Epithelial cell of prostate (primary cell): ENCODE results near the gene WBP1L.
A peak's percentile ranks its signal among the peaks of the same experiment; 100 is the strongest.
"Not testable (repeated sequence)": the region's sequence is repeated elsewhere in the genome, so short reads cannot be mapped to it uniquely, and the experiment has no call there.

Experiments used
- DNase-seq: peaks from one replicate; pipeline ENCODE4 v3.0.0-alpha.2; 2011; ENCODE audit warnings: low read depth, low spot score
- H3K27ac ChIP-seq: fragments of 450-650 bp; 2 replicates; pipeline ENCODE4 v1.5.1; 2017; ENCODE audit warnings: mild to moderate bottlenecking

The WBP1L gene

GRCh38 chr10:102753718-102754117 lies 10.0 kb downstream of the WBP1L start:
- no peak for DNase-seq
- no peak overlapping the region for H3K27ac ChIP-seq

- no peak overlapping the region for H3K27ac ChIP-seq
- no peak for DNase-seq
These were observed 13.6 kb downstream of the WBP1L start for GRCh38 chr10:102757323-102757722.

GRCh38 chr10:102758240-102758932 lies 14.6 kb downstream of the WBP1L start:
- H3K27ac ChIP-seq, result no peak overlapping the region
- no peak for DNase-seq

GRCh38 chr10:102758933-102759262 lies 15.2 kb downstream of the WBP1L start:
- not testable (repeated sequence) for H3K27ac ChIP-seq, DNase-seq

- DNase-seq, result no peak
- H3K27ac ChIP-seq, result no peak overlapping the region
These were observed 15.9 kb downstream of the WBP1L start for GRCh38 chr10:102759497-102760210.

GRCh38 chr10:102761981-102762380 lies 18.2 kb downstream of the WBP1L start:
- no peak overlapping the region for H3K27ac ChIP-seq
- DNase-seq, result no peak

- H3K27ac ChIP-seq, result no peak overlapping the region
- no peak for DNase-seq
These were observed 18.8 kb downstream of the WBP1L start for GRCh38 chr10:102762401-102763015.

- DNase-seq, result no peak
- H3K27ac ChIP-seq, result no peak overlapping the region
These were observed 19.4 kb downstream of the WBP1L start for GRCh38 chr10:102763037-102763607.

GRCh38 chr10:102764470-102765161 lies 20.9 kb downstream of the WBP1L start:
- H3K27ac ChIP-seq, result peak overlapping the region; percentile 40

GRCh38 chr10:102765336-102765735 lies 21.6 kb downstream of the WBP1L start:
- DNase-seq, result no peak
- peak overlapping the region; percentile 40 for H3K27ac ChIP-seq

More at GRCh38 chr10:102764470-102765161, 20.9 kb downstream of the WBP1L start:
- no peak for DNase-seq

- no peak for DNase-seq
- H3K27ac ChIP-seq, result no peak overlapping the region
These were observed 23.8 kb downstream of the WBP1L start for GRCh38 chr10:102767428-102768160.

- peak; percentile 77 for DNase-seq
- peak overlapping the region; percentile 80 for H3K27ac ChIP-seq
These were observed 25.8 kb downstream of the WBP1L start for GRCh38 chr10:102769375-102770107.

GRCh38 chr10:102770108-102770482 lies 26.3 kb downstream of the WBP1L start:
- peak overlapping the region; percentile 80 for H3K27ac ChIP-seq
- DNase-seq, result no peak

GRCh38 chr10:102770792-102771191 lies 27.0 kb downstream of the WBP1L start:
- DNase-seq, result no peak
- peak overlapping the region; percentile 80 for H3K27ac ChIP-seq

GRCh38 chr10:102773320-102773719 lies 29.6 kb downstream of the WBP1L start:
- DNase-seq, result no peak
- H3K27ac ChIP-seq, result no peak overlapping the region

GRCh38 chr10:102773986-102774385 lies 30.2 kb downstream of the WBP1L start:
- no peak overlapping the region for H3K27ac ChIP-seq
- DNase-seq, result no peak

- peak overlapping the region; percentile 83 for H3K27ac ChIP-seq
These were observed 31.6 kb downstream of the WBP1L start for GRCh38 chr10:102775201-102775934.

GRCh38 chr10:102775935-102776669 lies 32.4 kb downstream of the WBP1L start:
- peak overlapping the region; percentile 83 for H3K27ac ChIP-seq
- DNase-seq, result no peak

More at GRCh38 chr10:102775201-102775934, 31.6 kb downstream of the WBP1L start:
- no peak for DNase-seq
